Neural cell (in vitro differentiated cells): Measurements from ENCODE around the gene CLDN24.

ENCODE experiments used
- CTCF ChIP-seq: fragments of 450-650 bp; IDR thresholded peaks from 2 replicates; pipeline ENCODE4 v1.5.1; 2014; ENCODE audit warnings: antibody characterized with exemption, mild to moderate bottlenecking, moderate library complexity; ENCODE audit not compliant: poor library complexity, severe bottlenecking
- EZH2 ChIP-seq: fragments of 200-600, 300-800 bp; shearing (Covaris generic), sonication (generic); IDR thresholded peaks from 2 replicates; pipeline ENCODE4 v1.6.1; 2014; ENCODE audit warnings: antibody characterized with exemption, low read length, borderline replicate concordance, mild to moderate bottlenecking; ENCODE audit not compliant: insufficient read depth, poor library complexity, severe bottlenecking
- MXI1 ChIP-seq: fragments of 450-650 bp; conservative IDR thresholded peaks from 2 replicates; pipeline ENCODE4 v1.6.1; 2014; ENCODE audit warnings: antibody characterized with exemption, mild to moderate bottlenecking; ENCODE audit not compliant: poor library complexity, severe bottlenecking
- POLR2AphosphoS5 ChIP-seq: IDR thresholded peaks from 2 replicates; pipeline ENCODE4 v1.6.1; 2012
- REST ChIP-seq: IDR thresholded peaks from 2 replicates; pipeline ENCODE4 v1.6.1; 2012; ENCODE audit warnings: borderline replicate concordance
- SMC3 ChIP-seq: fragments of 450-650 bp; conservative IDR thresholded peaks from 2 replicates; pipeline ENCODE4 v1.6.1; 2014; ENCODE audit warnings: antibody characterized with exemption, mild to moderate bottlenecking, moderate library complexity; ENCODE audit not compliant: poor library complexity

DNA sequence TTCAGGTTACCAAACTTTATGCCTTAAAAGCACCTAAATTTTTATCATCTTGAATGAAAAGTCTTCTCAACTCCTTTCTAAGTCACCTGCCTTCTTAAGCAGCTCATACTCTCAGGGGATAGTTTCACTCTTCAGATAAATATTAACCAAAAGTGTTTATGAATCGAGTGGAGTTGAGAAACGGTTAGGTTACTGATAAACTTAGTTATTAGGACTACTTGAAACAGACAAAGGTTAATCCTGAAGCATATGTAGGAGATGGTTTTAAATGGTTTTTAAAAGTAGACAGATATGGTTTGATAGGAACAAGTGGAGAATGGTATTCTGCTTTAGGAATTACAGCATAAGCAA lies 34.9 kb downstream of the CLDN24 start:
- TF ChIP-seq CTCF: no peak
- no peak for TF ChIP-seq REST
- no peak for TF ChIP-seq EZH2
- TF ChIP-seq SMC3: no peak
- TF ChIP-seq POLR2AphosphoS5: no peak
- no peak for TF ChIP-seq MXI1
